Activated CD4-positive, alpha-beta T cell treated with anti-CD3 and anti-CD28 coated beads, Interleukin-2, amount 10 ng/mL, durations not matched to agents 24 days and 14 days (primary cell): Measurements from ENCODE around the gene UBIAD1. TPM values are rescaled to one million over a fixed set of nuclear protein-coding genes. Genes with fewer than 3 reads are reported as not detected.
"Not testable (repeated sequence)": the region's sequence is repeated elsewhere in the genome, so short reads cannot be mapped to it uniquely, and the experiment has no call there.

ENCODE experiments used
- DNase-seq: peaks from one replicate; pipeline ENCODE4 v3.0.0; 2022
- H3K27ac Mint-ChIP-seq: one replicate; pipeline ENCODE4 v1.8.0; 2022; ENCODE audit warnings: mild to moderate bottlenecking, mixed read lengths
- H3K27me3 Mint-ChIP-seq: one replicate; pipeline ENCODE4 v1.8.0; 2022; ENCODE audit warnings: mixed read lengths
- H3K36me3 Mint-ChIP-seq: one replicate; pipeline ENCODE4 v1.8.0; 2022; ENCODE audit warnings: low read depth, mild to moderate bottlenecking, mixed read lengths
- H3K4me1 Mint-ChIP-seq: one replicate; pipeline ENCODE4 v1.8.0; 2021; ENCODE audit warnings: mixed read lengths
- H3K4me3 Mint-ChIP-seq: one replicate; pipeline ENCODE4 v1.8.0; 2022; ENCODE audit warnings: mild to moderate bottlenecking, moderate library complexity, mixed read lengths
- H3K9me3 Mint-ChIP-seq: one replicate; pipeline ENCODE4 v1.8.0; 2021; ENCODE audit warnings: mixed read lengths
- intact Hi-C: fragments of 100-400 bp; cut with micrococcal nuclease; formaldehyde crosslinking; loops from one replicate; pipeline ENCODE4 v1.15.1; 2023
- total RNA-seq: library from RNA; stranded (reverse); gene quantifications from 2 replicates; pipeline ENCODE4 v1.2.3, GENCODE V29; 2022

UBIAD1 gene
- total RNA-seq, 1 donor from 2014 or later, result 32.4 TPM

DNA sequence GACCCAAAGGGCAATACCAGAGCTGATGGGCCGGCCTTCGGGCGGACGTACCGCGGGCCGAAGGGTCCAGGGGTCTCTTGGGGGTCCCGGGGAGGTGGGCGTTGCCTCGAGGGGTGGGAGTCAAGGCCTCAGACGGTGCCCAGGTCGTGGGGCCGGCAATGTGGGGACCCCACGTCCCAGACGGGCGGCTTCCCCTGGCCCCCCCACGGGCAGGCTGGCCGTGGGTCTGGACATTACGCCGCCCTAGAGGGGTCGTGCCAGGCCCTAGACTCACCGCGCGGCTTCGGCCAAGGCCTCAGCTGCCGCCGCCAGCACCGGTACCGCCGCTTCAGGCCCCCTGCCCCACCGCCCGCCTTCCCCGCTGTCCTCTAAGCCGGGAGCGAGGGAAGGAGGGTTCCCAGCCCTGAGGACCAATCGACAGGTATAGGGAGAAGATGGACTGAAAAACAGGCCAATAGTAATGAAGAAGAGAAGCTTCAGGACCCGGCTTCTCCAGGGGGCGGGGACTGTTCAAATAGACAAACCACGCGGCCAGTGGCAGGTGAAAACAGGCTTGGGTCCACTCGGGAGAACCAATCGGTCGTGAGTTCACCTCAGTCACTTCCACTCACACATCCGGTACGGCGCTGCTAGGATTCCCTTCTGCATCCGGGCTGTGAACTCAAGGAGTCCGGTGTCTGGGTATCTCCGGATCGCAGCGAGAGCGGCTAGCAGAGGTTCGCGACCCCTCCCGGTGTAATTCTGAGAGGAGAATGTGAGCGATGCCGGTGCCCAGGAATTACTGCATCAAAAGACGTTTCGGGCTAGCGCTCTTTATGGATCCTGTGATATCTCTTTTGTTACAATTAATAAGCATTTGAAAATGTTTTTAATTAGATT is 10.6 kb upstream of the UBIAD1 start, which contains the start of gene MTOR:
Gene MTOR (minus strand): TSS at position 381 of the 879 bp plus-strand sequence. CDS start 3,142 bp downstream, outside the sequence.
- H3K36me3 Mint-ChIP-seq, result peaks cover 18% of the 10 kb centered on the region
- intact Hi-C loops, result loop anchor here (1.0 to 5.0 kb wide), 4 partner anchors 11 to 545 kb away; partner anchors contain the start of genes CLCN6, MTHFR, SRM and TARDBP
- no peaks in the 10 kb centered on the region for H3K9me3 Mint-ChIP-seq
- peaks cover 7% of the 10 kb centered on the region for H3K4me1 Mint-ChIP-seq
- H3K4me3 Mint-ChIP-seq, result peak within 1 kb of the TSS; percentile 90
- peak within 1 kb of the TSS; percentile 81 for H3K27ac Mint-ChIP-seq
- H3K27me3 Mint-ChIP-seq, result peaks cover 5% of the 10 kb centered on the region
- DNase-seq, result peak; percentile 99

DNA sequence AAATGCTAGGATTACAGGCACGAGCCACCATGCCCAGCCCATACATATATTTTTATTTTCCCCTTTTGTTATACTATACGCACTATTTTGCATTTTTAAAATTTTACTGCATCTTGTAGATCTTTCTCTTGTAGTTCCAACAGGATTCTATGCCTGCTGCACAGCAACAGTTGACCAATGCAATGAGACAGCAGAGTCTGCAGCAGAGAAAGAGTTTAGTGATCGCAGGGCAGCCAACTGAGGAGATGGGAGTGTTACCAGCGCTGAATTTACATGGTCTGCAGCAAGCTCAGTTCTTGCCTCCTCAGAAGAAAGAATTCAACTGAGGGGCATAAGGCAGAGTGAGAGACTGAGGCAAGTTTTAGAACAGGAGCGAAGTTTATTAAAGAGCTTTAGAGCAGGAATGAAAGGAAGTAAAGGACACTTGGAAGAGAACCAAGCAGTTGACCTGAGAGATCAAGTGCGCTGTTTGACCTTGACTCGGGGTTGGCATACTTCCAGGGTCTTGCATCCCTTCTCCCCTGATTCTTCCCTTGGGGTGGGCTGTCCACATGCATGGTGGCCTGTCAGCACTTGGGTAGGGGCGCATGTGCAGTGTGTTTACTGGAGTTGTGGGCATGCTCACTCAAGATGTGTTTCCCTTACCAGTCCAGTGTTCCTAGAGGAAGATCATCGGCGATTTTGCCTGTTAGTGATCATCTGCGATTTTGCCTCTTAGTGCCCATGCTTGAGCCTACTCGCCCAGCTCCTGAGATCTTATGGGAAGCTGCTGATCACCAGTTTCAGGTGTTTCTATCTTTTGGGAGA is 6.5 kb upstream of the UBIAD1 start:
- Mint-ChIP-seq H3K4me3 (no peak overlapping the region), H3K4me1 (peaks cover 5% of the 10 kb centered on the region), H3K27ac (no peak overlapping the region), H3K9me3 (no peaks in the 10 kb centered on the region), H3K36me3 (no peaks in the 10 kb centered on the region), H3K27me3 (peaks cover 6% of the 10 kb centered on the region)
- DNase-seq, result no peak
- intact Hi-C loops, result no loop called here

DNA sequence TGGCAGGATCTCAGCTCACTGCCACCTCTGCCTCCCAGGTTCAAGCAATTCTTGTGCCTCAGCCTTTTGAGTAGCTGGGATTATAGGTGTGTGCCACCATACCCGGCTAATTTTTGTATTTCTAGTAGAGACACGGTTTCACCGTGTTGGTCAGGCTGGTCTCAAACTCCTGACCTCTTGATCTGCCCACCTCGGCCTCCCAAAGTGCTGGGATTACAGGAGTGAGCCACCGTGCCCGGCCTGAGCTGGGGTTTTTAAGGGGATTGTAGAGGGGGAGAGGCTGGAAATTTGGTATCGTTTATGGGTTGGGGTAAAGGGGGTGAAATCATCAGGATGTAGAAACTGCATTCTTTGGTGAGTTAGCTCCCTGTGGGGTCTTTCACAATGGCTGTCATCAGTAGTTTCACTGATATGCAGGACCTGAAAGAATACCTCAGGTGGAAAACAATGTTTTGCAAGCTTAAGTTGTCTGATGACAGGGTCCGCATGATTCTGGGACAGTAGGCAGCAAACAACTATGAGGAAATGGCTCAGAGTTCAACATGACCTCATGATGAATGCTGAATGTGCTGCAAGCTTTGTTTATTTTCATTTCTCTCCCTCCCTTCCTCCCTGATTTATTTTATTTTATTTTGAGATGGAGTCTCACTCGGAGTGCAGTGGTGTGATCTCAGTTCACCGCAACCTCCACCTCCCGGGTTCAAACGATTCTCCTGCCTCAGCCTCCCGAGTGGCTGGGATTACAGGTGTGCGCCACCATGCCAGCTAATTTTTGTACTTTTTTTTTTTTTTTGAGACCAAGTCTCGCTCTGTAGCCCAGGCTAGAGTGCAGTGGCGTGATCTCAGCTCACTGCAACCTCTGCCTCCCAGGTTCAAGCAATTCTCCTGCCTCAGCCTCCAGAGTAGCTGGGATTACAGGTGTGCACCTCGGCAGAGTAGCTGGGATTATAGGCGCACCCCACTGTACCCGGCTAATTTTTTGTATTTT is 5.4 kb upstream of the UBIAD1 start:
- H3K4me1 Mint-ChIP-seq, H3K27ac Mint-ChIP-seq, intact Hi-C loops, DNase-seq, H3K27me3 Mint-ChIP-seq, H3K9me3 Mint-ChIP-seq, H3K36me3 Mint-ChIP-seq, H3K4me3 Mint-ChIP-seq: not testable (repeated sequence)

DNA sequence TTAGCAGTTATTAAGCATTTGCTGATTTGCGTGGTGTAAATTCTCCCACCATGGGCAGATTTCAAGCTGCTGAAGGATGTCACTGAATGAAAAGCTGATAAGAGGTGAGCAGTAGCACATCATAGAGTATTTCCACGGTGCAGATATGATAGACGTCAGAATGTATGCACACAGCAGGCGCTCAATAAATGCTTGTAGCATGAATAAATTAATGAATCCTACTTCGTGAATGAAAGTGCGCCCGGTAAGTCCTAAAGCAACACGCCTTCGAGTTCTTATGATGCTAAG is 510 bp upstream of the UBIAD1 start:
- H3K36me3 Mint-ChIP-seq, result peaks cover 25% of the 10 kb centered on the region
- H3K4me1 Mint-ChIP-seq, result peaks cover 21% of the 10 kb centered on the region
- H3K4me3 Mint-ChIP-seq, result peak overlapping the region; percentile 71
- peaks cover 2% of the 10 kb centered on the region for H3K27me3 Mint-ChIP-seq
- no peak for DNase-seq
- H3K9me3 Mint-ChIP-seq, result no peaks in the 10 kb centered on the region
- intact Hi-C loops, result loop anchor here (5.0 to 10.0 kb wide), 3 partner anchors 410 to 632 kb away; partner anchors contain the start of genes AGTRAP and MAD2L2
- peak overlapping the region; percentile 34 for H3K27ac Mint-ChIP-seq

DNA sequence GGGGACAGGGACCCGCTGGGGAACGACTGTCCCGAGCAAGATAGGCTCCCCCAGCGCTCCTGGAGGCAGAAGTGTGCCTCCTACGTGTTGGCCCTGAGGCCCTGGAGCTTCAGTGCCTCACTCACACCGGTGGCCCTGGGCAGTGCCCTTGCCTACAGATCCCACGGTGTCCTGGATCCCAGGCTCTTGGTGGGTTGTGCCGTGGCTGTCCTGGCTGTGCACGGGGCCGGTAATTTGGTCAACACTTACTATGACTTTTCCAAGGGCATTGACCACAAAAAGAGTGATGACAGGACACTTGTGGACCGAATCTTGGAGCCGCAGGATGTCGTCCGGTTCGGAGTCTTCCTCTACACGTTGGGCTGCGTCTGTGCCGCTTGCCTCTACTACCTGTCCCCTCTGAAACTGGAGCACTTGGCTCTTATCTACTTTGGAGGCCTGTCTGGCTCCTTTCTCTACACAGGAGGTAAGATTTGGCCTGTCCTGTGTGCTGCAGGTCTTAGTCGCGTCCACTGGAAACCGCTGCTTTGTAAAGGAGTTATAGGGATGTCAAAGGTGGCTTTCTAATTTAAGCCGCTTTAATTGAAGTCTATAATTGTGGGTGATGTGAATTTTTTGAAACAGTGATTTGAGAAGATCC is 717 bp downstream of the UBIAD1 start:
- no peaks in the 10 kb centered on the region for H3K9me3 Mint-ChIP-seq
- H3K36me3 Mint-ChIP-seq, result peaks cover 34% of the 10 kb centered on the region
- no peak for DNase-seq
- peaks cover 26% of the 10 kb centered on the region for H3K4me1 Mint-ChIP-seq
- H3K4me3 Mint-ChIP-seq, result peak overlapping the region; percentile 91
- peak overlapping the region; percentile 89 for H3K27ac Mint-ChIP-seq
- intact Hi-C loops, result loop anchor here (1.0 to 10.0 kb wide), 4 partner anchors 11 to 631 kb away; partner anchors contain the start of genes AGTRAP, MAD2L2 and MTOR
- peaks cover 2% of the 10 kb centered on the region for H3K27me3 Mint-ChIP-seq

DNA sequence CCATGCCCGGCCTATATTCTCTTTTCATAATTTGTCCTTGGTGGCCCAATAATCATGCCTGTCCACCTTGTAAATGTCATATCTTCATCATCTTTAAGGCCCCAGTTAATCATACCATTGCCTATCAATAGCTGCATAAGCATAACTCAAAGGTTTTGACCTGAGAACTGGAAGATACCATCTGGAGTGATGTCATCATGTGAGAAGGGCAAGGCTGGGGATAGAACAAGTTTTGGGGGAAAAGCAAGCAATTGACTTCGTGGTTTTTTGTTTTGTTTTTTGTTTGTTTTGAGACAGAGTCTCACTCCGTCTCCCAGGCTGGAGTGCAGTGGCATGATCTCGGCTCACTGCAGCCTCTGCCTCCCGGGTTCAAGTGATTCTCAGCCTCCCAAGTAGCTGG is 6.2 kb downstream of the UBIAD1 start:
- H3K9me3 Mint-ChIP-seq, result peaks cover 4% of the 10 kb centered on the region
- intact Hi-C loops, result loop anchor here (10.0 kb wide), 2 partner anchors 456 to 626 kb away; partner anchors contain the start of gene AGTRAP
- H3K27ac Mint-ChIP-seq, result no peak overlapping the region
- peaks cover 65% of the 10 kb centered on the region for H3K4me1 Mint-ChIP-seq
- H3K4me3 Mint-ChIP-seq, result no peak overlapping the region
- peaks cover 72% of the 10 kb centered on the region for H3K36me3 Mint-ChIP-seq
- no peaks in the 10 kb centered on the region for H3K27me3 Mint-ChIP-seq
- DNase-seq, result no peak

DNA sequence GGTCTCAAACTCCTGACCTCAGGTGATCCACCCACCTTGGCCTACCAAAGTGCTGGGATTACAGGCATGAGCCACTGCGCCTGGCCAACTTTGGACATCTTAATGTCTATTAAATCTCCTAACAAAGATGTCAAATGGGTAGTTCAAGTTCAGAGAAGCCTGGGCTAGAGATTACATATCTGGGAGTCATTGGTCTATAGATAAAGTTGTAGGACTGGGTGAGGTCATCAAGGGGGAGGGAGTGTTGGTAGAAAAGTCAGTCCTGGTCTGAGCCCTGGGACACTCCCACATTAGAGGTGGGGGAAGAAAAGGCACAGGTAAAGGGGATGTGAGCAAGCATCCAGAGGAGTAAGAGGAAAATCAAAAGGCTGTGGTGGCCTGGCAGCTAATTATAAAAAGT is 6.6 kb downstream of the UBIAD1 start:
- Mint-ChIP-seq H3K27me3 (no peaks in the 10 kb centered on the region), H3K36me3 (peaks cover 73% of the 10 kb centered on the region), H3K27ac (peak overlapping the region; percentile 66), H3K4me1 (peaks cover 68% of the 10 kb centered on the region), H3K4me3 (peak overlapping the region; percentile 20), H3K9me3 (peaks cover 4% of the 10 kb centered on the region)
- no peak for DNase-seq
- intact Hi-C loops, result loop anchor here (10.0 kb wide), 2 partner anchors 455 to 625 kb away; partner anchors contain the start of gene AGTRAP

DNA sequence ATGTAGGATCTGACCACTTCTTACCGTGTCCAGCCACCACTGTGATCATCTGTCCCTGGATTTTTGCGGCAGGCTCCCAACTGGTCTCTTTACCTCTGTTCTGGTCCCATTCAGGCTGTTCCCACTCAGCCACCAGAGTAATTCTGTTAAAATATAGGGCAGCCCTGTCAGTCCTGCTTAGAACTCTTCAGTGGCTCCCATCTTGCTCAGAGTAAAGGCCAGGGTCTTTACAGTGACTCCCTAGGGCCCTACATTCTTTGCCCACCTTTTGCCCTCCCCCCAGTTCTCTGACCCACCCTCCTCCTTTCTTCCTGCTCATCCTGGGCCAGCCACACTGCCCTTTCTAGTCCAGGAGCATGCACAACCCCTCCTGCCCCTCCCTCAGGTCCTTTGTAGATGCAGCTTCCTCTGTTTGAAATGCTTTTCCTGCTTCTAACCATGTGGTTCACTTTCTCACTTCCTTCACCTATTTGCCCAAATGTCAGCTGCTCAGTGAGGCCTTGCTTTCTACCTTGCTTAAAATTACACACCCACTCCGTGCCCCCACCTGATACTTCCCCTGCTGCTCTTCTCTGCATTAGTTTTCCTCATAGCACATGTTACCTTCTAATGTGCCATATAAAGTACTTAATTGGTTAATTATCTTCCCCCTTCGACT is 7.8 kb downstream of the UBIAD1 start:
- intact Hi-C loops, result no loop called here
- H3K27me3 Mint-ChIP-seq, result no peaks in the 10 kb centered on the region
- H3K9me3 Mint-ChIP-seq, result peaks cover 4% of the 10 kb centered on the region
- H3K27ac Mint-ChIP-seq, result peak overlapping the region; percentile 66
- peaks cover 70% of the 10 kb centered on the region for H3K4me1 Mint-ChIP-seq
- peak overlapping the region; percentile 53 for H3K4me3 Mint-ChIP-seq
- peak; percentile 73 for DNase-seq
- H3K36me3 Mint-ChIP-seq, result peaks cover 74% of the 10 kb centered on the region

DNA sequence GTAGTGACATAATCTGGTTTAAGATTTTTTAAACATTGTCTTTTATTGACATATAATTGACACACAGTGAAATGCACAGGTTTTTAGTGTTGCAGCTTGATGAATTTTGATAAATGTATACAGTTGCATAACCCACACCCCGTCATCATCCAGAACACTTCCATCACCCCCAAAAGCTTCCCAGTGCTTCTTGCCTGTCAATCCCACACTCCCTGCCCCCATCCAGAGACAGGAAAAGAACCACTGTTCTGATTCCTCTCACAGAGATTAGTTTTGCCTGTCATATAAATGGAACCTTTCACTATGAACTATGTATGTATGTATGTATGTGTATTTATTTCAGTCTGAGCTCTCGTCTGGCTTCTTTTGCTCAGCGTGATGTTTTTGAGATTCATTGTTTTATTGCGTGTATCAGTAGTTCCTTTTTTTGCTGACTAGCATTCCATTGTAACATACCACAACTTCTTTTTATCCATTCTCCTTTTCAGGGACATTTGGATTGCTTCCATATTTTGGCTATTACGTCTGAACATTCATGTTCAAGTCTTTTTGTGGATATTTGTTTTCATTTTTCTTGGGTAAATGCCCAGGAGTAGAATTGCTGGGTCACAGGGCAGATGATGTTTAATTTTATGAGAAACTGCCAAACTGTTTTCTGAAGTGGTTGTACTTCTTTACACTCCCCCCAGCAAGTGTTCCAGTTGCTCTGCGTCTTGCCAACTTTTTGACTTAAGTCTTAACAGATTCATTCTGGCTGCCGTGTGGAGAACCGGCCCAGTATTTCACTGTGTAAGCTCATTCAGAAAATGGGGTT is 8.7 kb downstream of the UBIAD1 start:
- peaks cover 76% of the 10 kb centered on the region for H3K36me3 Mint-ChIP-seq
- peaks cover 4% of the 10 kb centered on the region for H3K9me3 Mint-ChIP-seq
- no peak for DNase-seq
- H3K4me3 Mint-ChIP-seq, result peak overlapping the region; percentile 53
- H3K27ac Mint-ChIP-seq, result peak overlapping the region; percentile 66
- intact Hi-C loops, result no loop called here
- H3K27me3 Mint-ChIP-seq, result no peaks in the 10 kb centered on the region
- H3K4me1 Mint-ChIP-seq, result peaks cover 70% of the 10 kb centered on the region

DNA sequence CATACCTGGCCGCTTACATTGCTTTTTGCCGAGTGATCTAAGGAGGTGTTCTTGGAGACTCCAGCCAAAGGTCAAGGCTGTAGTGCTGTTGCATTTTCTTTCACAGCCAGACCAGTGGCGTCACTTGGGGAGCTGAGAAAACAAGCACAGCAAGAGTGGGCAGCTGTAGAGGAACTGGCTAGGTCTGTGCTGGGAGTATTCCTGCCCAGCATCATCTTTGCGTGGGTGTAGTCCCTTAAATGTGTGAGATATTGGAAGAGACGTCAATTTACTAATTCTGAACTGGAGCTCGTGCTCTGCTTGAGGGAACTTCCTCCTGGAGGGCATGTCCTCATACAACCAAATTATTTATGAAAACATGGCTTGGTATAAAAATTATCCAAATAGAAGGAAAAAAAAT is 10.2 kb downstream of the UBIAD1 start:
- peaks cover 65% of the 10 kb centered on the region for H3K4me1 Mint-ChIP-seq
- no peak overlapping the region for H3K27ac Mint-ChIP-seq
- no peak for DNase-seq
- H3K9me3 Mint-ChIP-seq, result peaks cover 4% of the 10 kb centered on the region
- intact Hi-C loops, result no loop called here
- H3K36me3 Mint-ChIP-seq, result peaks cover 74% of the 10 kb centered on the region
- H3K27me3 Mint-ChIP-seq, result no peaks in the 10 kb centered on the region
- no peak overlapping the region for H3K4me3 Mint-ChIP-seq

DNA sequence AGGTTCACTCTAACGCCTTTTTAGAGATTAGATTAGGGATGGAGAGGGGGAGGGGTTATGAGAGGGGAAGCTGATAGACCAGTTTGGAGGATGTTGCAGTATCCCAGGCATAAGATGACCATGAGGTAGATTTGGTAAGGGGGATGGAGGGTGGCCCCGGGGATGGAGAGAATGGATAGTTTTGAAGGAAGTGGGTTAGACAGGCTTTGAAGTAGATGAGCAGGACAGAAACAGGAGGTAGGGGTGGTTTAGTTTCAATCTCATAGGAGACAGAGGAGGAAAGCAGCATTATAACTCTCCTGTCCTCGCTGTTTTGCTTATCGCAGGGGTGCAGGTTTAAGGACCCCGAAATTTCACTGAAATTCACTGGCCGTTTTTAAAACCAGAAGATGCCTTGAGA is 11.8 kb downstream of the UBIAD1 start:
- peaks cover 70% of the 10 kb centered on the region for H3K36me3 Mint-ChIP-seq
- no peaks in the 10 kb centered on the region for H3K27me3 Mint-ChIP-seq
- peak overlapping the region; percentile 60 for H3K27ac Mint-ChIP-seq
- peaks cover 4% of the 10 kb centered on the region for H3K9me3 Mint-ChIP-seq
- no peak for DNase-seq
- peak overlapping the region; percentile 61 for H3K4me3 Mint-ChIP-seq
- H3K4me1 Mint-ChIP-seq, result peaks cover 61% of the 10 kb centered on the region
- intact Hi-C loops, result no loop called here
